Ecto neural progenitor cell (in vitro differentiated cells): Measurements from ENCODE around the gene ING3.

Experiments used
- DNase-seq: peaks from one replicate; pipeline ENCODE4 v3.0.0-alpha.2; 2018; ENCODE audit warnings: low spot score

The ING3 gene

GRCh38 chr7:120950539-120951308 is at the start of gene ING3:
ING3 (plus strand) TSS chr7:120950777; CDS start chr7:120950897, 120 bp downstream.
- peak; percentile 97 for DNase-seq

- DNase-seq = no peak
Measured at GRCh38 chr7:120915314-120916105, 35.1 kb upstream of the ING3 start.

- no peak for DNase-seq
Measured at GRCh38 chr7:120916121-120916520, 34.5 kb upstream of the ING3 start.

GRCh38 chr7:120916538-120916937 is 34.0 kb upstream of the ING3 start:
- DNase-seq = no peak

GRCh38 chr7:120919466-120919865 is 31.1 kb upstream of the ING3 start:
- no peak for DNase-seq

GRCh38 chr7:120920034-120920433 is 30.5 kb upstream of the ING3 start:
- no peak for DNase-seq

- no peak for DNase-seq
Measured at GRCh38 chr7:120920591-120921274, 29.8 kb upstream of the ING3 start.

GRCh38 chr7:120924837-120925236 is 25.7 kb upstream of the ING3 start:
- no peak for DNase-seq

- no peak for DNase-seq
Measured at GRCh38 chr7:120925392-120925791, 25.2 kb upstream of the ING3 start.

- DNase-seq = no peak
Measured at GRCh38 chr7:120926943-120927346, 23.6 kb upstream of the ING3 start.

GRCh38 chr7:120927454-120928103 is 23.0 kb upstream of the ING3 start:
- no peak for DNase-seq

- DNase-seq = no peak
Measured at GRCh38 chr7:120931243-120931642, 19.3 kb upstream of the ING3 start.

GRCh38 chr7:120933475-120933874 is 17.1 kb upstream of the ING3 start:
- DNase-seq = no peak

- DNase-seq = no peak
Measured at GRCh38 chr7:120939345-120939744, 11.2 kb upstream of the ING3 start.

GRCh38 chr7:120941064-120941463 is 9.5 kb upstream of the ING3 start:
- DNase-seq = no peak

GRCh38 chr7:120941856-120942255 is 8.7 kb upstream of the ING3 start:
- no peak for DNase-seq

- no peak for DNase-seq
Measured at GRCh38 chr7:120942861-120943260, 7.7 kb upstream of the ING3 start.

- no peak for DNase-seq
Measured at GRCh38 chr7:120944826-120945562, 5.6 kb upstream of the ING3 start.

GRCh38 chr7:120947980-120948379 is 2.6 kb upstream of the ING3 start:
- DNase-seq = no peak

GRCh38 chr7:120949393-120949911 is 1.1 kb upstream of the ING3 start:
- DNase-seq = no peak

- DNase-seq = no peak
Measured at GRCh38 chr7:120949998-120950538, 509 bp upstream of the ING3 start.
